ENCODE measurements around the gene DCAKD.

Gene DCAKD

GRCh38 chr17:45051060-45051719 is at the start of gene DCAKD:
Gene DCAKD, minus strand, starts transcription at chr17:45051632. Its CDS starts 16,747 bp downstream, at chr17:45034885.
- peak; percentile 96 for DNase-seq

- peak; percentile 69 for DNase-seq
These were observed 47.6 kb upstream of the DCAKD start for GRCh38 chr17:45098869-45099616.

GRCh38 chr17:45098081-45098868 is 46.8 kb upstream of the DCAKD start:
- DNase-seq, result no peak

GRCh38 chr17:45096926-45097325 is 45.5 kb upstream of the DCAKD start:
- no peak for DNase-seq

GRCh38 chr17:45096141-45096540 is 44.7 kb upstream of the DCAKD start:
- peak; percentile 30 for DNase-seq

GRCh38 chr17:45093444-45094110 is 42.1 kb upstream of the DCAKD start:
- DNase-seq, result no peak

- DNase-seq, result peak; percentile 98
These were observed 41.5 kb upstream of the DCAKD start for GRCh38 chr17:45092911-45093430.

- DNase-seq, result peak; percentile 16
These were observed 40.5 kb upstream of the DCAKD start for GRCh38 chr17:45091778-45092425.

- no peak for DNase-seq
These were observed 39.3 kb upstream of the DCAKD start for GRCh38 chr17:45090711-45091110.

GRCh38 chr17:45088741-45089140 is 37.3 kb upstream of the DCAKD start:
- no peak for DNase-seq

GRCh38 chr17:45087978-45088377 is 36.5 kb upstream of the DCAKD start:
- no peak for DNase-seq

GRCh38 chr17:45087504-45087975 is 36.1 kb upstream of the DCAKD start:
- no peak for DNase-seq

- DNase-seq, result no peak
These were observed 35.6 kb upstream of the DCAKD start for GRCh38 chr17:45086865-45087503.

GRCh38 chr17:45086391-45086790 is 35.0 kb upstream of the DCAKD start:
- no peak for DNase-seq

GRCh38 chr17:45081047-45081703 is 29.7 kb upstream of the DCAKD start:
- no peak for DNase-seq

GRCh38 chr17:45077643-45078042 is 26.2 kb upstream of the DCAKD start:
- DNase-seq, result no peak

GRCh38 chr17:45073414-45074070 is 22.1 kb upstream of the DCAKD start:
- DNase-seq, result peak; percentile 98

GRCh38 chr17:45070809-45071208 is 19.4 kb upstream of the DCAKD start:
- DNase-seq, result no peak

- no peak for DNase-seq
These were observed 18.6 kb upstream of the DCAKD start for GRCh38 chr17:45070001-45070400.

GRCh38 chr17:45067637-45068036 is 16.2 kb upstream of the DCAKD start:
- no peak for DNase-seq

- DNase-seq, result no peak
These were observed 11.8 kb upstream of the DCAKD start for GRCh38 chr17:45063198-45063597.
